Vagina (tissue), 2 donors: ENCODE data around the gene FAIM2.

Source experiments
- POLR2A ChIP-seq, 2 donors: fragments of 450-650 bp; IDR thresholded peaks; one replicate each; pipeline ENCODE4 v1.6.1; 2017; ENCODE audit warnings: antibody characterized with exemption in 2 of 2, mild to moderate bottlenecking in 2 of 2, moderate library complexity in 2 of 2
- TF ChIP-seq, protein P1 (sequence below), 3 experiments: fragments of 450-650 bp in 2 of 3; fragments of 200-600 bp in 1 of 3; sonication (generic) in 1 of 3; IDR thresholded peaks; one replicate each; pipeline ENCODE4 v1.5.1; 2017 to 2019; ENCODE audit warnings: antibody characterized with exemption in 3 of 3, mild to moderate bottlenecking in 2 of 3, moderate library complexity in 2 of 3

DNA sequence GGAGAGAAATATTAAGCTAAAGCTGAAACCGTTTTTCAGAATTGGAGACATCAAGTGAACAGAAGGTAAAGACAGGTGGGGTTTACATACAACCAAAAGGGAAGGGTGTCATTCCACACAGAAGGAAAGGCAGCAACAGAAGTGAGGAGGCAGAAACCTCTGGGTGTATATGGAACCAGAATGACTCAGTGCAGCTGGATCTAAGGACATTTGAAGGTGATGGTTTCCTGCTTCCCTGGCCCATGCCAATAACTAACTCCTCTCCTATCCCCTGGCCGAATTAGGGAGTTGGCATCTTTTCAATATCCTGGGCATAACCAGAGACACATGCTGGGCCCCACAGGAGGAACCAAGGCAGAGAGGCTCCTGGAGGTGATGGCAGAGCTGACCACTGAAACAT is 83.9 kb downstream of the FAIM2 start:
- TF ChIP-seq, protein P1, sequence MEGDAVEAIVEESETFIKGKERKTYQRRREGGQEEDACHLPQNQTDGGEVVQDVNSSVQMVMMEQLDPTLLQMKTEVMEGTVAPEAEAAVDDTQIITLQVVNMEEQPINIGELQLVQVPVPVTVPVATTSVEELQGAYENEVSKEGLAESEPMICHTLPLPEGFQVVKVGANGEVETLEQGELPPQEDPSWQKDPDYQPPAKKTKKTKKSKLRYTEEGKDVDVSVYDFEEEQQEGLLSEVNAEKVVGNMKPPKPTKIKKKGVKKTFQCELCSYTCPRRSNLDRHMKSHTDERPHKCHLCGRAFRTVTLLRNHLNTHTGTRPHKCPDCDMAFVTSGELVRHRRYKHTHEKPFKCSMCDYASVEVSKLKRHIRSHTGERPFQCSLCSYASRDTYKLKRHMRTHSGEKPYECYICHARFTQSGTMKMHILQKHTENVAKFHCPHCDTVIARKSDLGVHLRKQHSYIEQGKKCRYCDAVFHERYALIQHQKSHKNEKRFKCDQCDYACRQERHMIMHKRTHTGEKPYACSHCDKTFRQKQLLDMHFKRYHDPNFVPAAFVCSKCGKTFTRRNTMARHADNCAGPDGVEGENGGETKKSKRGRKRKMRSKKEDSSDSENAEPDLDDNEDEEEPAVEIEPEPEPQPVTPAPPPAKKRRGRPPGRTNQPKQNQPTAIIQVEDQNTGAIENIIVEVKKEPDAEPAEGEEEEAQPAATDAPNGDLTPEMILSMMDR (IDR thresholded peaks at IDR 0.05): no peak
- TF ChIP-seq POLR2A (IDR thresholded peaks at IDR 0.05): no peak
